Ecto neural progenitor cell (in vitro differentiated cells): ENCODE measurements around the gene TMEM178B.
"Not testable (repeated sequence)": the region's sequence is repeated elsewhere in the genome, so short reads cannot be mapped to it uniquely, and the experiment has no call there.

ENCODE experiments used
- DNase-seq: peaks from one replicate; pipeline ENCODE4 v3.0.0-alpha.2; 2018; ENCODE audit warnings: low spot score

TMEM178B gene

GRCh38 chr7:141390339-141390738 is 316.5 kb downstream of the TMEM178B start:
- DNase-seq, result no peak

GRCh38 chr7:141393056-141393455 is 319.2 kb downstream of the TMEM178B start:
- no peak for DNase-seq

- no peak for DNase-seq
These were observed 323.6 kb downstream of the TMEM178B start for GRCh38 chr7:141397236-141398163.

GRCh38 chr7:141400356-141400755 is 326.5 kb downstream of the TMEM178B start:
- no peak for DNase-seq

- no peak for DNase-seq
These were observed 328.6 kb downstream of the TMEM178B start for GRCh38 chr7:141402277-141402996.

GRCh38 chr7:141403846-141404245 is 330.0 kb downstream of the TMEM178B start:
- DNase-seq, result not testable (repeated sequence)

GRCh38 chr7:141406347-141406746 is 332.5 kb downstream of the TMEM178B start:
- DNase-seq, result no peak

GRCh38 chr7:141407893-141408292 is 334.0 kb downstream of the TMEM178B start:
- no peak for DNase-seq

GRCh38 chr7:141408440-141408839 is 334.6 kb downstream of the TMEM178B start:
- DNase-seq, result no peak

- DNase-seq, result no peak
These were observed 335.4 kb downstream of the TMEM178B start for GRCh38 chr7:141409219-141409618.

- DNase-seq, result peak; percentile 51
These were observed 336.0 kb downstream of the TMEM178B start for GRCh38 chr7:141409801-141410329.

- DNase-seq, result no peak
These were observed 336.6 kb downstream of the TMEM178B start for GRCh38 chr7:141410353-141411000.

- DNase-seq, result no peak
These were observed 337.3 kb downstream of the TMEM178B start for GRCh38 chr7:141411133-141411532.

- no peak for DNase-seq
These were observed 342.1 kb downstream of the TMEM178B start for GRCh38 chr7:141415999-141416398.

- no peak for DNase-seq
These were observed 342.9 kb downstream of the TMEM178B start for GRCh38 chr7:141416650-141417270.

GRCh38 chr7:141417506-141417905 is 343.6 kb downstream of the TMEM178B start:
- no peak for DNase-seq

GRCh38 chr7:141418066-141418465 is 344.2 kb downstream of the TMEM178B start:
- DNase-seq, result no peak

- no peak for DNase-seq
These were observed 347.4 kb downstream of the TMEM178B start for GRCh38 chr7:141421306-141421705.

- DNase-seq, result no peak
These were observed 353.3 kb downstream of the TMEM178B start for GRCh38 chr7:141427134-141427533.

- no peak for DNase-seq
These were observed 356.7 kb downstream of the TMEM178B start for GRCh38 chr7:141430455-141431139.

- DNase-seq, result no peak
These were observed 357.2 kb downstream of the TMEM178B start for GRCh38 chr7:141431140-141431479.
